ENCODE data around the gene AHR.
"Not testable (repeated sequence)": the region's sequence is repeated elsewhere in the genome, so short reads cannot be mapped to it uniquely, and the experiment has no call there.

AHR gene

GRCh38 chr7:17382408-17383354 lies 84.2 kb downstream of the AHR start:
- DNase-seq: not testable (repeated sequence)

- DNase-seq: no peak
These were observed 85.9 kb downstream of the AHR start for GRCh38 chr7:17384400-17384799.

GRCh38 chr7:17385612-17386011 lies 87.2 kb downstream of the AHR start:
- DNase-seq: no peak

GRCh38 chr7:17390392-17390791 lies 91.9 kb downstream of the AHR start:
- no peak for DNase-seq

GRCh38 chr7:17391366-17391765 lies 92.9 kb downstream of the AHR start:
- DNase-seq: no peak

GRCh38 chr7:17392846-17393245 lies 94.4 kb downstream of the AHR start:
- DNase-seq: no peak

- DNase-seq: not testable (repeated sequence)
These were observed 96.1 kb downstream of the AHR start for GRCh38 chr7:17394563-17394962.
